Hematopoietic multipotent progenitor cell treated with erythropoietin and hydrocortisone succinate and interleukin-3 and kit ligand, for 6 days (in vitro differentiated cells): ENCODE measurements around the gene SPG11.
"Not testable (repeated sequence)": the region's sequence is repeated elsewhere in the genome, so short reads cannot be mapped to it uniquely, and the experiment has no call there.

Experiments used
- DNase-seq: peaks from one replicate; pipeline ENCODE4 v3.0.0-alpha.2; 2015

Gene SPG11

GRCh38 chr15:44663410-44664308 is at the start of gene SPG11:
SPG11 (minus strand) TSS chr15:44663662; CDS start chr15:44663647, 15 bp downstream.
- peak; percentile 99 for DNase-seq

- DNase-seq = peak; percentile 96
These were observed 49.0 kb upstream of the SPG11 start for GRCh38 chr15:44712346-44713005.

GRCh38 chr15:44711743-44712345 is 48.4 kb upstream of the SPG11 start:
- DNase-seq = peak; percentile 81

- peak; percentile 99 for DNase-seq
These were observed 47.8 kb upstream of the SPG11 start, which contains the start of the genes B2M and PATL2 for GRCh38 chr15:44711096-44711742. B2M (plus strand) TSS chr15:44711517; CDS start chr15:44711547, 30 bp downstream. PATL2 (minus strand) TSS chr15:44711323; CDS start chr15:44676490, 34,833 bp downstream.

- DNase-seq = peak; percentile 79
These were observed 47.0 kb upstream of the SPG11 start for GRCh38 chr15:44710236-44711095.

- no peak for DNase-seq
These were observed 43.6 kb upstream of the SPG11 start for GRCh38 chr15:44706946-44707636.

- no peak for DNase-seq
These were observed 42.9 kb upstream of the SPG11 start for GRCh38 chr15:44706401-44706800.

- no peak for DNase-seq
These were observed 42.5 kb upstream of the SPG11 start for GRCh38 chr15:44705986-44706385.

GRCh38 chr15:44700676-44701075 is 37.2 kb upstream of the SPG11 start:
- DNase-seq = not testable (repeated sequence)

GRCh38 chr15:44698641-44699040 is 35.2 kb upstream of the SPG11 start:
- no peak for DNase-seq

GRCh38 chr15:44697014-44697413 is 33.6 kb upstream of the SPG11 start:
- no peak for DNase-seq

- no peak for DNase-seq
These were observed 31.8 kb upstream of the SPG11 start for GRCh38 chr15:44695294-44695693.

GRCh38 chr15:44694416-44694815 is 31.0 kb upstream of the SPG11 start:
- DNase-seq = no peak

- no peak for DNase-seq
These were observed 29.2 kb upstream of the SPG11 start for GRCh38 chr15:44692659-44693058.

- not testable (repeated sequence) for DNase-seq
These were observed 26.8 kb upstream of the SPG11 start for GRCh38 chr15:44690245-44690644.

- not testable (repeated sequence) for DNase-seq
These were observed 25.9 kb upstream of the SPG11 start for GRCh38 chr15:44689318-44689717.

- peak; percentile 77 for DNase-seq
These were observed 19.6 kb upstream of the SPG11 start for GRCh38 chr15:44682809-44683682.

- DNase-seq = no peak
These were observed 18.7 kb upstream of the SPG11 start for GRCh38 chr15:44682211-44682610.

- DNase-seq = no peak
These were observed 13.2 kb upstream of the SPG11 start for GRCh38 chr15:44676676-44677075.

- no peak for DNase-seq
These were observed 12.4 kb upstream of the SPG11 start for GRCh38 chr15:44675911-44676310.
